HG03354 (cell line): ENCODE measurements around the gene PRR16.
"Not testable (repeated sequence)": the region's sequence is repeated elsewhere in the genome, so short reads cannot be mapped to it uniquely, and the experiment has no call there.

ENCODE experiments used
- ATAC-seq: cut with Tn5 transposase; IDR thresholded peaks from one replicate; pipeline ENCODE4 v1.9.1; 2021; ENCODE audit warnings: mild to moderate bottlenecking; ENCODE audit not compliant: unreplicated experiment, poor library complexity, severe bottlenecking

The PRR16 gene

GRCh38 chr5:120463991-120464626, at the start of gene PRR16:
PRR16 (plus strand) TSS chr5:120464300.
- ATAC-seq: peak; percentile 73

- ATAC-seq: no peak
Observed at GRCh38 chr5:120415985-120416384, 48.1 kb upstream of the PRR16 start.

- no peak for ATAC-seq
Observed at GRCh38 chr5:120419127-120419526, 45.0 kb upstream of the PRR16 start.

GRCh38 chr5:120426633-120427275, 37.3 kb upstream of the PRR16 start:
- not testable (repeated sequence) for ATAC-seq

- ATAC-seq: no peak
Observed at GRCh38 chr5:120430572-120430971, 33.5 kb upstream of the PRR16 start.

- no peak for ATAC-seq
Observed at GRCh38 chr5:120432861-120433260, 31.2 kb upstream of the PRR16 start.

GRCh38 chr5:120435129-120435528, 29.0 kb upstream of the PRR16 start:
- no peak for ATAC-seq

GRCh38 chr5:120436996-120437395, 27.1 kb upstream of the PRR16 start:
- no peak for ATAC-seq

- no peak for ATAC-seq
Observed at GRCh38 chr5:120442694-120443093, 21.4 kb upstream of the PRR16 start.

GRCh38 chr5:120443607-120444006, 20.5 kb upstream of the PRR16 start:
- no peak for ATAC-seq

- no peak for ATAC-seq
Observed at GRCh38 chr5:120446068-120446492, 18.0 kb upstream of the PRR16 start.

GRCh38 chr5:120446901-120447300, 17.2 kb upstream of the PRR16 start:
- ATAC-seq: no peak

GRCh38 chr5:120447706-120448239, 16.3 kb upstream of the PRR16 start:
- ATAC-seq: no peak

- no peak for ATAC-seq
Observed at GRCh38 chr5:120449501-120449900, 14.6 kb upstream of the PRR16 start.

GRCh38 chr5:120450910-120451309, 13.2 kb upstream of the PRR16 start:
- ATAC-seq: no peak

- ATAC-seq: no peak
Observed at GRCh38 chr5:120451445-120451844, 12.7 kb upstream of the PRR16 start.

- no peak for ATAC-seq
Observed at GRCh38 chr5:120452471-120452870, 11.6 kb upstream of the PRR16 start.

- ATAC-seq: no peak
Observed at GRCh38 chr5:120454094-120454798, 9.9 kb upstream of the PRR16 start.

- ATAC-seq: no peak
Observed at GRCh38 chr5:120456006-120456405, 8.1 kb upstream of the PRR16 start.

- ATAC-seq: no peak
Observed at GRCh38 chr5:120457839-120458507, 6.1 kb upstream of the PRR16 start.
